Stomach (tissue), 9 donors: ENCODE measurements around the gene PCDHGA5. TPM values are rescaled to one million over a fixed set of nuclear protein-coding genes. Genes with fewer than 3 reads are reported as not detected.

Experiments used
- DNase-seq, 2 donors: peaks; one replicate each; pipeline versions ENCODE4 v3.0.0 to v3.0.0-alpha.2; 2013 to 2019
- H3K27ac ChIP-seq, 5 donors: fragments of 200-600 bp in 4 of 5; sonication (generic) in 4 of 5; one replicate each; pipeline ENCODE4 v1.5.1; 2013 to 2019; ENCODE audit warnings: mild to moderate bottlenecking in 1 of 5, moderate library complexity in 1 of 5
- H3K27me3 ChIP-seq, 3 donors: fragments of 200-600 bp; sonication (generic); one replicate each; pipeline ENCODE4 v1.5.1; 2017 to 2019; ENCODE audit warnings: mixed run types in 1 of 3
- H3K36me3 ChIP-seq, 4 donors: fragments of 200-600 bp; sonication (generic); 1 replicate in 3 of 4; 2 replicates in 1 of 4; pipeline ENCODE4 v1.5.1; 2016 to 2019
- H3K4me1 ChIP-seq, 4 donors: fragments of 200-600 bp; sonication (generic); one replicate each; pipeline ENCODE4 v1.5.1; 2016 to 2019
- H3K4me3 ChIP-seq, 4 donors: fragments of 200-600 bp; sonication (generic) in 3 of 4; one replicate each; pipeline ENCODE4 v1.5.1; 2016 to 2019; ENCODE audit warnings: mild to moderate bottlenecking in 1 of 4
- H3K9me3 ChIP-seq, 4 donors: fragments of 200-600 bp; sonication (generic); one replicate each; pipeline ENCODE4 v1.5.1; 2016 to 2019
- EP300 ChIP-seq: sonication (generic); formaldehyde crosslinking; IDR thresholded peaks from one replicate; pipeline ENCODE4 v1.6.1; 2017; ENCODE audit warnings: antibody characterized with exemption
- POLR2A ChIP-seq, 4 donors: fragments of 450-650 bp; IDR thresholded peaks; one replicate each; pipeline ENCODE4 v1.6.1; 2016; ENCODE audit warnings: antibody characterized with exemption in 4 of 4, control low read depth in 2 of 4, mild to moderate bottlenecking in 1 of 4, moderate library complexity in 1 of 4
- POLR2AphosphoS5 ChIP-seq, 3 donors: sonication (generic); formaldehyde crosslinking; IDR thresholded peaks; one replicate each; pipeline ENCODE4 v1.6.1; 2016; ENCODE audit warnings: antibody characterized with exemption in 3 of 3
- WGBS, 5 donors: extraction: QIAGEN DNeasy Blood & Tissue Kit in 3 of 5; methylation state at CpG; one replicate each; pipeline versions ENCODE4 v1.1.5 to v1.1.7; 2013 to 2018; 5-methylcytosine and 5-hydroxymethylcytosine counted together
- intact Hi-C: fragments of 100-400 bp; cut with DNase I; formaldehyde crosslinking; loops from one replicate; pipeline ENCODE4 v1.15.1; 2023; ENCODE audit warnings: low total_unique reads
- polyA plus RNA-seq, 3 donors: library from polyadenylated mRNA; stranded (reverse); fragments of 200-250 nt; gene quantifications; one replicate each; pipeline ENCODE4 v1.2.3, GENCODE V29; 2013
- total RNA-seq, 5 donors: library from RNA; depleted of rRNA; stranded (reverse); fragments of >200 nt; gene quantifications; one replicate each; pipeline versions ENCODE4 v1.1.0 to v1.2.3, GENCODE V29; 2014 to 2016
- TF ChIP-seq, protein P1 (sequence below), 7 experiments: fragments of 450-650 bp in 4 of 7; fragments of 200-600 bp in 3 of 7; sonication (generic) in 3 of 7; IDR thresholded peaks; one replicate each; pipeline ENCODE4 v1.5.1; 2016 to 2019; ENCODE audit warnings: antibody characterized with exemption in 7 of 7, control low read depth in 2 of 7, mild to moderate bottlenecking in 1 of 7
- donor health status: healthy with polysubstance abuse.
- donor health status: Bipolar disorder and iron deficiency.
- donor health status: healthy.

The PCDHGA5 gene
- total and polyA plus RNA-seq, 8 donors, result 0.15 to 6.7 (median 2.3) TPM; not detected in 3

DNA sequence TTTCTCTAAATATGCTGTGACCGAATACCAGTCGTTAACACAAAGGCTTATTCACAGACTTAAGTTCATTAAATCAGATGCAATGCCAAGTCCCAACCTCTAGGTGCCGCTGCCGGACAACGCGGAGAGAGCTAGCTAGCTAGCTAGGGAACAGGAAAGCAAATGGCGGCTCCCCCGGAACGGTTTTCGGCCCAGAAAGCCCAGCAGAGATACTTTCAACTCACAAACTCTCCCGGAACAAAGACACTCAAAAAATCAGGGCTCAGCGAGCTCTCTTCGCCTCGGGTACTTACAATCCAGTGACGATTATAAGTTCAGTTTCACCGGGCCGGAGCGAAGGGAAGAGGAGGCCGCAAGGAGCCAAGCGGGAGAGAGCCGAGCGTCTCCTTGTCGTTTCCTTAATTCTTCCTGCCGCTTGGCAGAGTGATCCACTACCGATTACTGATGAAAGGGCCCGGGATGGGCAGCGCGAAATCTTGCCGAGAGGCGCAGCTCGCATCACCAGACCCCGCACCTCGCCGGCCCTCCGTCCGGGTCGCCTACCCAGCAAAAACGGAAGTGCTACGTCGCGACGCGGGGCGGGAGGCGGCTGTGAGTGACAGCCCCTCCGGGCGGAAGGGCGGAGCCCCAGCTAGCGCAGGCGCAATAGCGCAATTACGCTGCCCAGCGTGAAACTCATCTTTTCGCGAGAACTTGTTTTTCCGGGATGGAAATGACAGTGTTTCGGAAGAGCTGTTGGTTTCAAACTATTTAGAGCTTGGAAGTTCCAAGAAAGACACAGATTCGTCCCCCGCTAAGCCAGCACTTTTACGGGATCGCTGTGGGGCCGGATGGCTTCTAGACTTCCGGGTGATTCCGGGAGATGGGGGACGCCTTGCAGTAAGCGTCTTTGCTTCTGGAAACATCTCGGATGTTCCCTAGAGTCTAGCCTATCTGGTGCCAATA, 43.5 kb upstream of the PCDHGA5 start, which contains the start of gene TAF7:
Gene TAF7, minus strand, starts transcription at position 560 of the 945 bp plus-strand sequence. CDS start 740 bp downstream, outside the sequence.
- peak; percentile 88 to 97 for DNase-seq
- Histone ChIP-seq H3K27ac (peak within 1 kb of the TSS; percentile 92 to 95 (median 93)), H3K4me3 (peak within 1 kb of the TSS; percentile 63 to 82 (median 72)), H3K9me3 (peaks cover 53 to 91% (median 71%) of the 10 kb centered on the region in 4 donors), H3K27me3 (no peaks in the 10 kb centered on the region), H3K4me1 (peaks cover 0 to 12% (median 8%) of the 10 kb centered on the region in 4 donors), H3K36me3 (peaks cover 14 to 44% (median 43%) of the 10 kb centered on the region in 4 donors)
- TF ChIP-seq EP300 (peak; percentile 35), POLR2A (IDR thresholded peaks at IDR 0.05) (peak in 2 of 4 donors; percentile 50 to 82), POLR2AphosphoS5 (IDR thresholded peaks at IDR 0.05) (peak; percentile 96 to 98 (median 96))
- TF ChIP-seq, protein P1, sequence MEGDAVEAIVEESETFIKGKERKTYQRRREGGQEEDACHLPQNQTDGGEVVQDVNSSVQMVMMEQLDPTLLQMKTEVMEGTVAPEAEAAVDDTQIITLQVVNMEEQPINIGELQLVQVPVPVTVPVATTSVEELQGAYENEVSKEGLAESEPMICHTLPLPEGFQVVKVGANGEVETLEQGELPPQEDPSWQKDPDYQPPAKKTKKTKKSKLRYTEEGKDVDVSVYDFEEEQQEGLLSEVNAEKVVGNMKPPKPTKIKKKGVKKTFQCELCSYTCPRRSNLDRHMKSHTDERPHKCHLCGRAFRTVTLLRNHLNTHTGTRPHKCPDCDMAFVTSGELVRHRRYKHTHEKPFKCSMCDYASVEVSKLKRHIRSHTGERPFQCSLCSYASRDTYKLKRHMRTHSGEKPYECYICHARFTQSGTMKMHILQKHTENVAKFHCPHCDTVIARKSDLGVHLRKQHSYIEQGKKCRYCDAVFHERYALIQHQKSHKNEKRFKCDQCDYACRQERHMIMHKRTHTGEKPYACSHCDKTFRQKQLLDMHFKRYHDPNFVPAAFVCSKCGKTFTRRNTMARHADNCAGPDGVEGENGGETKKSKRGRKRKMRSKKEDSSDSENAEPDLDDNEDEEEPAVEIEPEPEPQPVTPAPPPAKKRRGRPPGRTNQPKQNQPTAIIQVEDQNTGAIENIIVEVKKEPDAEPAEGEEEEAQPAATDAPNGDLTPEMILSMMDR (IDR thresholded peaks at IDR 0.05), result peak in 5 of 7 experiments; percentile 60 to 77 (median 67)
- WGBS, 5 donors, result 2% methylated on average over 63 to 67 of the region's 67 CpGs
- intact Hi-C loops, result loop anchor here (10.0 kb wide), 1 partner anchor 214 kb away; no protein-coding TSS in a partner anchor

DNA sequence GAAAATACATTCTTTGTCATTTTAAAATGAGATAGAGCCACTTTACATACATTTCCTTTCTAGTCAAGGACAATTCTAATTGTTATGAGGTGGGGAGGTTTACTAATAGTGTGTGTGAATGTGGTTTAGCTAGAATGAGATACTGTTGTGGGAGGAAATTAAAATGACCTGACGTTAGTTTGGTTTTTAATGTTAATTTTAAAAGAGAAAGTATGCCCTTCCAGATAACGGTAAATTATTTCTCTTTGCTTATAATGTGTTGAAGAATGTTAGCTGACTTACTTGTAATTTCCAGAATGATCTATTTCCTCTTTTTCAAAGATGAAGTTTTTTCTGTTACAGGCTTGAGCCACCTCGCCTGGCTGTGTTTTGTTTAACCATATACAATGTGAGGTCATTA, 41.7 kb upstream of the PCDHGA5 start:
- Histone ChIP-seq H3K36me3 (peaks cover 12 to 27% (median 26%) of the 10 kb centered on the region in 4 donors), H3K9me3 (peaks cover 40 to 91% (median 69%) of the 10 kb centered on the region in 4 donors), H3K4me3 (no peak overlapping the region), H3K27ac (no peak overlapping the region), H3K4me1 (peaks cover 0 to 12% (median 8%) of the 10 kb centered on the region in 4 donors), H3K27me3 (peaks cover 0 to 8% (median 0%) of the 10 kb centered on the region in 3 donors)
- intact Hi-C loops, result loop anchor here (10.0 kb wide), 1 partner anchor 213 kb away; no protein-coding TSS in a partner anchor
- 78 to 86% (median 81%) methylated on average over 3 of the region's 3 CpGs for WGBS, 5 donors
- DNase-seq, result no peak
- TF ChIP-seq, protein P1 (IDR thresholded peaks at IDR 0.05), result no peak
- TF ChIP-seq EP300, result no peak
- TF ChIP-seq POLR2AphosphoS5 (IDR thresholded peaks at IDR 0.05), result no peak
- TF ChIP-seq POLR2A (IDR thresholded peaks at IDR 0.05), result no peak

DNA sequence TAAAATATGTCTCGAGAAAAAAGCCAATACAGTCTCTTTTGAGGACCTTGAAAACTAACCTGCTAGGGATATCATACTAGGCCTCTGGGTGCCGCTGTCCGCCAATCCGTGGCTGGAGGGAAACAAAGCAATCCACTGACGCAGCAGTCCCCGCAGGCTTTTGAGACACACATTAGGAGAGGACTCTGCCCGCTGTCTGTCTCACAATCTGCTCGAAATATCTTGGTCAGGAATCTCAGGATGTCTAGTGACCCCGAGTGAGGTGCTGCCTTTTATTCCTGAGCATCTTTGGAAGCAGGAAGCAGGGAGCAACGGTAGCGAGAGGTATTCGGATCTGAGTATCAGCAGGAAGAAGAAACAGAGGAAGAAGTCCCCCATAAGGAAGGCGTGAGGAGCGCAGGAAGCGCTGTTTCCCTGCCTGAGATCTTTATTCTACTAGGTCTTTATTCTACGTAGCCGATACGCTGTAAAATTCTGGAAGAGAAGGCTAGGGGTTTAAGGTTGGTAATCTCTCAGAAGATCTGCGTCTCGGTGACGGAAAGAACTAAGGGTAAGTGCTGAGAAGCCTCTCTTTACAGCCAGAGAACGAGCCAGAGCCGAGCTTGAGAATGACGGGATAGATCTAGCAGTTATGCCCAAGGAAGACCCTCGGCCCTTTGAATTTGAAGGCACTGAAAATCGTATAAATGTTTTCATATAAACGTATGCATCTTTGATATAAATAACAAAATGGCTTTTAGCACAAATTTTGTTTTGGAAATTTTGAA, 37.7 kb upstream of the PCDHGA5 start:
- H3K27me3 ChIP-seq, result peaks cover 0 to 35% (median 13%) of the 10 kb centered on the region in 3 donors
- peak overlapping the region in 2 of 5 donors; percentile 45 to 66 for H3K27ac ChIP-seq
- TF ChIP-seq POLR2A (IDR thresholded peaks at IDR 0.05) (no peak), POLR2AphosphoS5 (IDR thresholded peaks at IDR 0.05) (no peak), EP300 (no peak)
- TF ChIP-seq, protein P1 (IDR thresholded peaks at IDR 0.05), result peak in 2 of 7 experiments; percentile 11 to 17
- peak overlapping the region; percentile 14 to 31 (median 24) for H3K4me3 ChIP-seq
- intact Hi-C loops, result loop anchor here (10.0 kb wide), 1 partner anchor 209 kb away; no protein-coding TSS in a partner anchor
- peaks cover 10 to 97% (median 74%) of the 10 kb centered on the region in 4 donors for H3K9me3 ChIP-seq
- peaks cover 0 to 3% (median 1%) of the 10 kb centered on the region in 4 donors for H3K4me1 ChIP-seq
- H3K36me3 ChIP-seq, result peaks cover 0 to 5% (median 0%) of the 10 kb centered on the region in 4 donors
- DNase-seq, result peak; percentile 32 to 69
- WGBS, 5 donors, result 10 to 15% (median 13%) methylated on average over 27 of the region's 27 CpGs
